GM18861 (cell line): ENCODE measurements around the gene KHDC4.
A peak's percentile ranks its signal among the peaks of the same experiment; 100 is the strongest.

Experiments used
- ATAC-seq: cut with Tn5 transposase; IDR thresholded peaks from one replicate; pipeline ENCODE4 v1.9.1; 2021; ENCODE audit not compliant: unreplicated experiment

KHDC4 gene

GRCh38 chr1:155934097-155934935, at the start of gene KHDC4:
Gene KHDC4 (minus strand): TSS chr1:155934413. CDS start chr1:155934373, 40 bp downstream.
- ATAC-seq, result peak; percentile 81

- ATAC-seq, result no peak
Observed at GRCh38 chr1:155983191-155984024, 49.2 kb upstream of the KHDC4 start.

- ATAC-seq, result no peak
Observed at GRCh38 chr1:155982106-155982505, 47.9 kb upstream of the KHDC4 start.

- no peak for ATAC-seq
Observed at GRCh38 chr1:155981266-155982088, 47.3 kb upstream of the KHDC4 start.

GRCh38 chr1:155979597-155980343, 45.6 kb upstream of the KHDC4 start:
- ATAC-seq, result no peak

DNA sequence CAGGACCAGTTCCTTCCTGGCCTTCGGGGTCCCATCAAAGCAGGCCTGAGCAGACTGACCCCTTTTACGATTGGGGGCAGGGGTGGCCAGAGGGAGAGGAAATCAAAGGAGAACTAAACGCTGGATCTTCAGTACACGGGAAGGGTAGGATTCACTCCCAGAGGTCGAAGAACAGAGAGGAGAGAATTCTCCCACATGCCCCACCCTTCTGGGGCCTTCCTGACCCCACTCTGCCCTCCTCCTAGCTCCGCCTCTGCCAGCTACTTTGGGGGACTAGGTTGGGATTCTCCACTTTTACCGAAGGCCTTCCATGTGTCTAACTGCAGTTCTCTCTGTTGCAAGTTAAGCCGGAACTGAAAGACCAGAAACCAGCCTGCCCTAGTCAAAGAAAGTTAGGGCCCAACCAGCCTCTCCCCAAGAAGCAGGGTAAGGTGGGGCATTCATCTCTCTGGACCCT, 44.8 kb upstream of the KHDC4 start:
- ATAC-seq, result no peak

- ATAC-seq, result peak; percentile 36
Observed at GRCh38 chr1:155978325-155978972, 44.2 kb upstream of the KHDC4 start, which contains the start of gene ARHGEF2. Gene ARHGEF2 (minus strand): TSS chr1:155978547. CDS start chr1:155978427, 120 bp downstream.

GRCh38 chr1:155977690-155978324, 43.6 kb upstream of the KHDC4 start:
- no peak for ATAC-seq

- ATAC-seq, result no peak
Observed at GRCh38 chr1:155976913-155977689, 42.9 kb upstream of the KHDC4 start.

DNA sequence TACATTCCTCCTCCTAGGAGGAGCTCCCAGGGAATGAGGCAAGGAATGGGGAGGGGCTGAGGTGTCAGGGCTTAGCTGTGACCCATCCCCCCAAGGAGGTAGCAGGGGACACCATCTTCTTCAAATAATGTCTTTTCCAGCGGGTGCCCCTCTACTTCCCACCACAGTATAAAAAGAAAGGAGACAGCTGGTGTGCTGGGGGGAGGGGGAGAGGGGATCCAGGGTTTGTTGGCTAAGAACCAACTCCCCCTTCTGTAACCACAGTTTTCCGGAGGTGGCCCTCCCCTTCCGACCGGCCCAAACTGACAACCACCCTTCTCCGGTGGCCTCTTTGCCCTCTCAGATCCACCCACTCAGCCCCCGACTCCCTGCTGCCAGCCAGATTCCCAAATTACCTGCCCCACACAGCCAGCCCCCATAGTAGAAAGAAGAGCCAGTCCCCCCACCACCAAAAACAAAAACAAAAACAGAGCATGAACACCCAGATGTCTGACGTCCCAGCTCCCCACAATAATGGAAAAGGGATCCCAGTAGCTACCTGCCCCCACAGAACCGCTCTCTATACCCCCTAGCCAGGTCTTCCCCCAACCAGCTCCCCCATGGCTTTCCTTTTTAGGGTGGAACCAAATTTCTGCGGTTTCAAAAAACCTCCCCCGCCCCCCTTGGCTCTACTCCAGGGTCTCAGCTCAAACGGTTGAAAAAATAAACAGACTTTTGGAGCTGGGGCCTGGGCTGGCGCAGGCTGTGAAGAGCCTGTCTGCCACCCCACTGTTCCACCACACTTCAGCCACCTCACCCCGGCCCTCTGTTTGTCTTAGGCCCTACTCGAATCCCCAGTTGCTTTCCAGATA, 42.1 kb upstream of the KHDC4 start:
- no peak for ATAC-seq

DNA sequence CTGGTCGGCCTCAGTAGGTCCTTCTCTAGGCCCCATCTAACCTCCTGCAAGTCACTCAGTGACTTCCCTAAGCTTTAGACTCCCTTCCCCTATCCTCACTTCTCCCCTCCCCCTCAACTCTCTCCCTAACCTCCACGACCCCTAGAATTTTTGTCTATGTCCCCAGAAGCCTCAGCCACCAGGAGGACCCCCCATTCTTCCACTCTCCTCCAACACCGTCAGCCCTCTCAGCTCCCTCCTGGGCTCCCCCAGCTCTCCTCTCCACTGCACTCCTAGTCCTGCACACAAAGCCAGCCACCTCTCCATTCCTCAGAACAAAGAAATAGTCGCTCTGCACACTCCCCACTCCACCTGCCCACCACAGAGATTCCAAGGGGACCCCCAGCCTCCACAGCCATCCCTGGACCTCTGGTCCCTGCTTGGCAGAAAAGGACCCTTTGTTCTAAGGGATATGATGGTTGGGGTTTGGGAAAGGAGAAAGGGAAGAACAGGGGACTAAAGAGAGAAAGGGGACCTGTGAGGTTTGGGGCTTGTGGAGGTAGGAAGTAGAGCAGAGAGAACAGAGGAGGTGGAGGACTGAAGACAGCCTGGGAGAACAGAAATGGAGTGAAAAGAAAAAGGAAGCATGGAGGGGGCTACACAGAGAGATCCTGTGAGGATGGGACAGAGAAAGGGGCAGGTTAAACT, 41.3 kb upstream of the KHDC4 start:
- ATAC-seq, result no peak

- no peak for ATAC-seq
Observed at GRCh38 chr1:155974208-155975115, 40.2 kb upstream of the KHDC4 start.

DNA sequence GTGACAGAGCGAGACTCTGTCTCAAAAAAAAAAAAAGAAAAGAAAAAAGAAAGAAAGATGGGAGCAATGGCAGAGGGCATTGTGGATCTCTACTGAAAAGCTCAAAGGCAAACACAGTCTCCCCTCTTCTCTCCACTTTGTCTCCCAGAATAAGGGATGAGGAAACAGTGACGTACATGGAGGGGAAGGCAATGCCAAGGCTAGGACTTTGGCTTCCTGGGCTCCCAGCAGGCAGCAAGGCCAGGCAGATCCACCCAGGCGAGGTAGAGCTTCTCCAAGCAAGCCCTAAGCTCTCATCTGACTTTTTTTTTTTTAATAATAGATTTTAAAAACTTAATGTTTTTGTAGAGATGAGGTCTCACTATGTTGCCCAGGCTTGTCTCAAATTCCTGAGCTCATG, 39.5 kb upstream of the KHDC4 start:
- no peak for ATAC-seq

- ATAC-seq, result no peak
Observed at GRCh38 chr1:155971910-155972809, 37.9 kb upstream of the KHDC4 start.
